Calu3 (cell line): ENCODE measurements around the gene POLDIP3. TPM values are rescaled to one million over a fixed set of nuclear protein-coding genes. Genes with fewer than 3 reads are reported as not detected.

Experiments used
- BruUV-seq: library from RNA; stranded (reverse); fragments of 400-500 nt; replicated peaks from 2 replicates; lab custom pipeline; 2021; lab: Mats Ljungman, UMichigan
- CTCF ChIA-PET: fragments of 300-600 bp; sonication (Branson Sonifier 250); formaldehyde crosslinking; loops from one replicate; lab custom pipeline; 2022; ENCODE audit warnings: antibody characterized with exemption; lab: Charles Lee
- DNase-seq: peaks from one replicate; pipeline ENCODE4 v3.0.0; 2022
- H3K27ac Mint-ChIP-seq: one replicate; pipeline ENCODE4 v1.8.0; 2022; ENCODE audit warnings: mixed read lengths; ENCODE audit not compliant: unreplicated experiment
- H3K27me3 Mint-ChIP-seq: one replicate; pipeline ENCODE4 v1.8.0; 2022; ENCODE audit warnings: mixed read lengths; ENCODE audit not compliant: unreplicated experiment
- H3K36me3 Mint-ChIP-seq: one replicate; pipeline ENCODE4 v1.8.0; 2022; ENCODE audit warnings: mild to moderate bottlenecking, moderate library complexity, mixed read lengths; ENCODE audit not compliant: insufficient read depth, unreplicated experiment
- H3K4me1 Mint-ChIP-seq: one replicate; pipeline ENCODE4 v1.8.0; 2022; ENCODE audit warnings: mild to moderate bottlenecking, low read depth, mixed read lengths; ENCODE audit not compliant: unreplicated experiment
- H3K4me3 Mint-ChIP-seq: one replicate; pipeline ENCODE4 v1.8.0; 2022; ENCODE audit warnings: mild to moderate bottlenecking, low read depth, moderate library complexity, mixed read lengths; ENCODE audit not compliant: unreplicated experiment
- H3K9me3 Mint-ChIP-seq: one replicate; pipeline ENCODE4 v1.8.0; 2022; ENCODE audit warnings: low read depth, mixed read lengths; ENCODE audit not compliant: unreplicated experiment
- CTCF ChIP-seq: fragments of 200-600 bp; IDR thresholded peaks from one replicate; pipeline ENCODE4 v1.8.0; 2022; ENCODE audit warnings: antibody characterized with exemption; ENCODE audit not compliant: unreplicated experiment
- intact Hi-C: fragments of 100-400 bp; cut with micrococcal nuclease; formaldehyde crosslinking; loops from one replicate; pipeline ENCODE4 v1.10.0; 2022; ENCODE audit not compliant: unreplicated experiment
- total RNA-seq: library from RNA; stranded (reverse); gene quantifications from 2 replicates; pipeline ENCODE4 v1.2.3, GENCODE V29; 2022

Gene POLDIP3
- total RNA-seq, 1 experiment from 2014 or later: 60.1 TPM

DNA sequence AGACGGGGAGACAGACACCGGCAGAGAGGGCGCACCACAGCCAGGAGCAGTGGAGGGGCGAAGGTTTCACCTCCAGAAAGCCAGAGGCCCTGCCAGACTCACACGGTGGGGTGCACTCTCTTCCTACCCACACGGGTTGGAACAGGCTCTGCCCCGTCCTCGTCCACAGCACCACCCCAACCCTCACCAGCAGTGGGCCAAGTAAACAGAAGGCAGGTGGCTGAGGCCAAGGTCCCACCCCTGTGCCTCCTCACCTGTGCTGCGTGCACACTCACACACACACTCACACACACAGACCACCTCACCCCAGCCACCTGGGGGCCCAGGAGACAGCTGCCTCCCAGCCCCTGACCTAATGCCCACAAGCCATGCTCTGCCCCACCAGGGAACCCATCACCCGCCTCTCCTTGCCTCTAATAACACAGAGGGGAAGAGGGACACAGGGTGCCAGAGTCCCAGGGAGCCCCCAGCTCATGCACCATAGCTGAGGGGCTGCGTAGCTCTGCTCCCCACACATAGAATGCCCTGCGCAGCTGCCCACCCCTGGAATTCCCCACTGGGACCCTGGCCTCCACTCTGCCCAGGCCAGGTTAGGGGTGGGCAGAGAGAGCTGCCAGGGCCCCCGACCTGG, 31.4 kb upstream of the POLDIP3 start:
- no TSS peak for BruUV-seq
- Mint-ChIP-seq H3K4me3 (no peak overlapping the region), H3K27me3 (no peaks in the 10 kb centered on the region), H3K9me3 (no peaks in the 10 kb centered on the region), H3K4me1 (peaks cover 30% of the 10 kb centered on the region), H3K27ac (no peak overlapping the region), H3K36me3 (peaks cover 42% of the 10 kb centered on the region)
- DNase-seq: no peak
- intact Hi-C loops: no loop called here
- CTCF ChIA-PET: interaction anchor here (0.6 kb wide), 1 partner anchor 100 kb away, joined by 5 read pairs; no protein-coding TSS in a partner anchor
- no peak for TF ChIP-seq CTCF

DNA sequence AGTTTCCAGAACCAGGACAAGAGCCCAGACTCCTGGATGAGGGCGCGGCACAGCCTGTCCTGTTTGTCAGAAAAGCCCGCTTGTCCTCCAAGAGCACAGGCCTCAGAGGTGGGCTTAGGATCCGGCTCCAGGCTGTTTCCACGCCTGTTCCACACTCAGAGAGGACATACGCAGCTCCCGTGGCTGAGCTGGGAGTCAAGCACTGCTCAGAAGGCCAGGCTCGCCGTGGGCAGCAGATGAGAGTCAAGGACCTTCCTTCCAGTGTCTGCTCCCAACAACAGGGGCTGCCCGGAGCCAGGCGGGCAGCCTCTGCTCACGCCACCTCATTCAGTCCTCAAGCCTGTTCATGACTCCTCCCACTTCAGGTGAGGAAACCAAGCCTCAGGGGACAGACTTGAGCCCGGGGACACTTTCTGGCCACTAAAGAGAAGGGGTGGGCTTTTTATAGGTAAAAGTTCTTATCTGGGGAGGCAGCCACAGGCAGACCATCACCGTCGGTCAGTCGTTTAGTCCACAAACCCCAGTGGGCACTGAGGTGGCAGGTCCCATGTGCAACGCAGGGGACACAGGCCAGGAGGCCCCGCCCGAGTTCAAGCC, 30.8 kb upstream of the POLDIP3 start:
- no peak for DNase-seq
- H3K27me3 Mint-ChIP-seq: no peaks in the 10 kb centered on the region
- peaks cover 42% of the 10 kb centered on the region for H3K36me3 Mint-ChIP-seq
- TF ChIP-seq CTCF: no peak
- CTCF ChIA-PET: no interaction called here
- no peak overlapping the region for H3K27ac Mint-ChIP-seq
- no peak overlapping the region for H3K4me3 Mint-ChIP-seq
- H3K4me1 Mint-ChIP-seq: peaks cover 30% of the 10 kb centered on the region
- BruUV-seq: no TSS peak
- intact Hi-C loops: no loop called here
- H3K9me3 Mint-ChIP-seq: no peaks in the 10 kb centered on the region

- H3K27ac Mint-ChIP-seq: no peak overlapping the region
- no peaks in the 10 kb centered on the region for H3K9me3 Mint-ChIP-seq
Measured at GRCh38 chr22:42644422-42645340, 30.0 kb upstream of the POLDIP3 start.

More at GRCh38 chr22:42644422-42645340, 30.0 kb upstream of the POLDIP3 start:
- Mint-ChIP-seq H3K27me3 (no peaks in the 10 kb centered on the region), H3K4me3 (no peak overlapping the region), H3K4me1 (peaks cover 30% of the 10 kb centered on the region), H3K36me3 (peaks cover 40% of the 10 kb centered on the region)
- BruUV-seq: no TSS peak
- intact Hi-C loops: no loop called here
- CTCF ChIA-PET: interaction anchor here (0.6 kb wide), 1 partner anchor 500 kb away, joined by 3 read pairs; no protein-coding TSS in a partner anchor
- TF ChIP-seq CTCF: no peak
- no peak for DNase-seq
